HG03103 (cell line): Measurements from ENCODE around the gene KIF1B.
"Not testable (repeated sequence)": the region's sequence is repeated elsewhere in the genome, so short reads cannot be mapped to it uniquely, and the experiment has no call there.

ENCODE experiments used
- ATAC-seq: cut with Tn5 transposase; IDR thresholded peaks from one replicate; pipeline ENCODE4 v1.9.1; 2021; ENCODE audit warnings: low read depth; ENCODE audit not compliant: unreplicated experiment

Gene KIF1B

DNA sequence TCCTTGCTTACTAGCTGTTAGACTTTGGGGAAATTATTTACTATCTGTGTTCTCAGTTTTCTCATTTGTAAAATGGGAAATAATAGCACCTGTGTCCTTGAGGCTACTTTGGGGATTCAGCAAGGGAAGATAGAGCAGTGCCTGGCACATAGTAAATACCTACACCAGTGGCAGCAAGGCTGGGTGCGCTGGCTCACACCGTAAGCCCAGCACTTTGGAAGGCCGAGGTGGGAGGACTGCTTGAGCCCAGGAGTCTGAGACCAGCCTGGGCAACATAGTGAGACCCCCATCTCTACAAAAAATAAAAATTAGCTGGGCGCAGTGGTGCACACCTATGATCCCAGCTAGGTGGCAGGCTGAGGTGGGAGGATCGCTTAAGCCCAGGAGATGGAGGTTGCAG, 211.3 kb downstream of the KIF1B start:
- ATAC-seq, result no peak

DNA sequence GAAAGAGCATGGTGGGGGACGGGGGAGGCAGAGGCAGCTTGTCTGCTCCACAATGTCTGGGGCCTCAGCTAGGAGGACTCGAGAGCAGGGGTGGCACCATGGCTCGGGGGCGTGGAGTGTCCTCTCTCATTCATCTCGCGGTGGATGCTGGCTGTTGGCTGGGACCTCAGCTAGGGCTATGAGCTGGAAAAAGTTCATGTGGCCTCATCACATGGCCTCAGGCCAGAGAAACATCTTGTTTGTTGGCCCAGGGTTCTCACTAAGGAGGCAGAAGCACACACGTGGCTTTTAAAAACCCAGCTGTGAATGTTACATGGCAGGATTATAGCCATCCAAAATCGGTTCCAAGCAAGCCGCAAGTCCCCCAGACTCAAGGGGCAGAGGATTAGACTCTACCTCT, 213.7 kb downstream of the KIF1B start:
- ATAC-seq, result no peak

DNA sequence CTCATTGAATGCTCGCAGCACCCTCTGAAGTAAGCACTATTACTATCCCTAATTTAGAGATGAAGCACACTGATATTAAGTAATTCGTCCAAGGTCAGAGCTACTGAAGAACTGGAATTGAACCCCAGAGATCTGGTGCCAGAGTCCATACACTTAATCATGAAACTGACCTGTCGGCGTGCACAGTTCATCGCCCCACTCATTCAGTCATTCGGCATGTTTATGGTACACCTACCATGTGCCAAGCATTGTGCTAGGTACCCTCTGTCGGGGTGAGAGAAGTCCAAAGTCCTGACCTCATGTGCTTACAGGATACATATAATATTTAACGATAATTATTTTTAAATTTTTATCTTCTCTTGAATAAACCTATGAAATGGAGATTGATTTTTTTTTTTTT, 214.3 kb downstream of the KIF1B start:
- ATAC-seq, result no peak

DNA sequence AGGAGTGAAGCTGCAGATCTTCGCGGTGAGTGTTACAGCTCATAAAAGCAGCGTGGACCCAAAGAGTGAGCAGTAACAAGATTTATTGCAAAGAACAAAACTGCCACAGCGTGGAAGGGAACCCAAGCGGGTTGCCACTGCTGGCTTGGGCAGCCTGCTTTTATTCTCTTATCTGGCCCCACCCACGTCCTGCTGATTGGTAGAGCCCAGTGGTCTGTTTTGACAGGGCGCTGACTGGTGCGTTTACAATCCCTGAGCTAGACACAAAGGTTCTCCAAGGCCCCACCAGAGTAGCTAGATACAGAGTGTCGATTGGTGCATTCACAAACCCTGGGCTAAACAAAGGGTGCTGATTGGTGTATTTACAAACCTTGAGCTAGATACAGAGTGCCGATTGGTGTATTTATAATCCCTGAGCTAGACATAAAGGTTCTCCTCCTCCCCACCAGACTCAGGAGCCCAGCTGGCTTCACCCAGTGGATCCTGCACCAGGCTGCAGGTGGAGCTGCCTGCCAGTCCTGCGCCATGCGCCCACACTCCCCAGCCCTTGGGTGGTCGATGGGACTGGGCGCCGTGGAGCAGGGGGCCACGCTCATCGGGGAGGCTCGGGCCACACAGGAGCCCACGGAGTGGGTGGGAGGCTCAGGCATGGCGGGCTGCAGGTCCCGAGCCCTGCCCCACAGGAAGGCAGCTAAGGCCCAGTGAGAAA, 215.6 kb downstream of the KIF1B start:
- not testable (repeated sequence) for ATAC-seq

DNA sequence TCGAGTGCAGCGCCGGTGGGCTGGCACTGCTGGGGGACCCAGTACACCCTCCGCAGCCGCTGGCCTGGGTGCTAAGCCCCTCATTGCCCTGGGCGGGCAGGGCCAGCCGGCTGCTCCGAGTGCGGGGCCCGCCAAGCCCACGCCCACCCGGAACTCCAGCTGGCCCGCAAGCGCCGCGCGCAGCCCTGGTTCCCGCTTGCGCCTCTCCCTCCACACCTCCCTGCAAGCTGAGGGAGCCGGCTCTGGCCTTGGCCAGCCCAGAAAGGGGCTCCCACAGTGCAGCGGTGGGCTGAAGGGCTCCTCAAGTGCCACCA, 216.1 kb downstream of the KIF1B start:
- ATAC-seq, result not testable (repeated sequence)

DNA sequence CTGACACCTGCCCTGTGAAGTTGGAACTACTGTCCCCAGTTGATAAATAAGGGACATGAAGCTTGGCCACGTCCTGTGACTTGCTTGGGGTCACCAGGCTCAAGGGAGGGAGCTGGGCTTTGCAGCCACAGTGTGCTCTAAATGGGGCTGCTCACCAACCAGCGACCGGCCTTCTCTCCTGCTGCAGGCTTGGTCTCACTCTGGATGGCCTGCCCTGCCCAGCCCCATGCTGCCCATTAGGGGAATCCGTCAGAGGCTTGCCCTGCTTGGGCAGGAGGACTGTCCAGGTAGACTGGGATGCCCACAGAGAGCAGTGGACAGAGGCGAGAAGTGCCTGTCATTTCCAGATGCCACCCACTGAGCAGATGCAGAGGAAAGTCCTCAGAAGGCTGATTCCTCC, 218.6 kb downstream of the KIF1B start:
- ATAC-seq, result no peak

DNA sequence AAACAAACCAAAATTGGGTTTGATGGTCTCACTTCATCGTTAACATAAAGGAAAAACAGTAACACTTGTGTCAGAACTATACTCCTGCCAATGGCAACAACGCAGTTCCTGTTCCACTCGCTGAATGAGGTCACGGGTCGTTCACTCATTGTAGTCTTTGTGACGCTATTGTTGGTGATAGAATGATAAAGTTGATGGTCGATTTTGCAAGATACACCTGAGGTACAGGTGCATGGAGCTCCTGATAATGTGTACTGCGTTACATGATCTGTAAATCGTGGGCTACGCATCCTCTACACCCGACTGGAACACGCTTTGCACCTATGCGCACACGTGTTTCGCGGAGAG, 219.5 kb downstream of the KIF1B start:
- ATAC-seq, result no peak

DNA sequence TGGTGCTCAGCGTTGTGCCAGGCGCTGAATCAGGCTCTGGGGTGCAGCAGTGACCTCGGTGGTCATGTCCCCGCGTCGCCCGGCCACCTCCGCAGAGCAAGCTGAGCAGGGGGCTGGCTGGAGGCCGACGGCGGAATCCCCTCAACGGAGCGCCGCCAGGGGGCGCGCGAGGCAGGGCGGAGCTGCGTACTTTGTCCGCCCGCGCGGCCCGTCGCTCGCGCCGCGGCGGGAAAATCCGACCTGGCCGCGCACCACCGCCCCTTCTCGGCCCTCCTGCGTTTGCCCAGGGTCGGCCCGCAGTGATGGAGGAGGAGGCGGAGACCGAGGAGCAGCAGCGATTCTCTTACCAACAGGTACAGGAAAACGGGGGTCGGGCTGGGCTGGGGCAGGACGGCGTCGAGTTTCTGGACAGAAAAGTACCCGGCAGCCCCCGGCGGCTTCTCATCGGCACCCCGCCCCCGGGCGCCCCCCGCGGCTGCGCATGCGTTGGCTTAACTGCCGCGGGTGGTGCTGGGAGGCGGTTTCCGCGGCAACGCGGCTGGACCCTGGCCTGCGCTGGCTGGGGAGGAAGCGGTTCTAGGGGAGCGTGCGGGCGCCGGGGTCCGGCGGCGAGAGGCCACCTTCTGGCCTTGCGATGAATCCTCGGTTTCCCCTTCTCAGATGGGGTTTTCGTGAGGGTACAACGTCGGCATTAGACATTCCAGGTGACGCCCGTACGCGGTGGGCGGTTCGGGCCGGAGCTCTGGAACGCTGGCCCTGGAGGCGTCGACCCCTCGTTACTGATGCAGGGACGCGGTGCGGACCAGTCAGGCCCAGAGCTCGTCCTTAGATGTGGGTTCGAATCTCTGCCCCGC, 220.1 kb downstream of the KIF1B start, which contains the start of gene CENPS:
TSS of gene CENPS (plus strand) at position 218 of the 854 bp plus-strand sequence. CDS start at position 303, 85 bp downstream.
- ATAC-seq, result peak; percentile 71
